HUES6 (cell line): ENCODE results near the gene SDK1.

Experiments used
- H3K27ac ChIP-seq: 2 replicates; pipeline ENCODE4 v1.7.0; 2013; ENCODE audit warnings: low read depth, mild to moderate bottlenecking, low read length, inconsistent platforms
- H3K27me3 ChIP-seq: 2 replicates; pipeline ENCODE4 v1.6.1; 2013; ENCODE audit warnings: low read length; ENCODE audit not compliant: control insufficient read depth, insufficient read depth
- H3K36me3 ChIP-seq: 2 replicates; pipeline ENCODE4 v1.6.1; 2013; ENCODE audit warnings: low read length; ENCODE audit not compliant: control insufficient read depth, insufficient read depth
- H3K4me1 ChIP-seq: 2 replicates; pipeline ENCODE4 v1.6.1; 2013; ENCODE audit warnings: low read length; ENCODE audit not compliant: control insufficient read depth, insufficient read depth
- H3K4me3 ChIP-seq: 2 replicates; pipeline ENCODE4 v1.5.1; 2013; ENCODE audit warnings: low read depth, low read length
- H3K9ac ChIP-seq: one replicate; pipeline ENCODE4 v1.6.1; 2013; ENCODE audit warnings: mild to moderate bottlenecking, low read length
- H3K9me3 ChIP-seq: 2 replicates; pipeline ENCODE4 v1.6.1; 2013; ENCODE audit warnings: low read depth, low read length; ENCODE audit not compliant: control insufficient read depth, insufficient read depth

SDK1 gene

GRCh38 chr7:3725155-3726059 is 424.4 kb downstream of the SDK1 start:
- peaks cover 12% of the 10 kb centered on the region for H3K4me1 ChIP-seq
- H3K27ac ChIP-seq = no peak overlapping the region
- H3K4me3 ChIP-seq = no peak overlapping the region
- H3K9ac ChIP-seq = no peak overlapping the region
- no peaks in the 10 kb centered on the region; the same call in 1 of the 2 replicates for H3K9me3 ChIP-seq
- no peaks in the 10 kb centered on the region for H3K27me3 ChIP-seq
- H3K36me3 ChIP-seq = no peaks in the 10 kb centered on the region

- no peak overlapping the region for H3K9ac ChIP-seq
- no peaks in the 10 kb centered on the region for H3K4me1 ChIP-seq
- no peak overlapping the region for H3K27ac ChIP-seq
- no peak overlapping the region for H3K4me3 ChIP-seq
- H3K27me3 ChIP-seq = no peaks in the 10 kb centered on the region
- no peaks in the 10 kb centered on the region for H3K36me3 ChIP-seq
- H3K9me3 ChIP-seq = no peaks in the 10 kb centered on the region; the same call in 1 of the 2 replicates
These were observed 429.2 kb downstream of the SDK1 start for GRCh38 chr7:3730276-3730675.

- Histone ChIP-seq H3K4me1 (no peaks in the 10 kb centered on the region), H3K4me3 (no peak overlapping the region), H3K9me3 (peaks cover 4% of the 10 kb centered on the region; the same call in 1 of the 2 replicates), H3K27me3 (no peaks in the 10 kb centered on the region), H3K36me3 (no peaks in the 10 kb centered on the region), H3K27ac (no peak overlapping the region), H3K9ac (no peak overlapping the region)
These were observed 431.4 kb downstream of the SDK1 start for GRCh38 chr7:3732395-3733005.

GRCh38 chr7:3733541-3734140 is 432.6 kb downstream of the SDK1 start:
- H3K9ac ChIP-seq = no peak overlapping the region
- H3K27me3 ChIP-seq = no peaks in the 10 kb centered on the region
- no peak overlapping the region for H3K27ac ChIP-seq

GRCh38 chr7:3738964-3739363 is 437.9 kb downstream of the SDK1 start:
- no peaks in the 10 kb centered on the region for H3K36me3 ChIP-seq
- H3K4me1 ChIP-seq = no peaks in the 10 kb centered on the region
- H3K9me3 ChIP-seq = peaks cover 25% of the 10 kb centered on the region

More at GRCh38 chr7:3733541-3734140, 432.6 kb downstream of the SDK1 start:
- H3K36me3 ChIP-seq = no peaks in the 10 kb centered on the region
- H3K4me1 ChIP-seq = no peaks in the 10 kb centered on the region
- H3K4me3 ChIP-seq = no peak overlapping the region
- peaks cover 12% of the 10 kb centered on the region for H3K9me3 ChIP-seq

GRCh38 chr7:3739983-3740382 is 438.9 kb downstream of the SDK1 start:
- H3K27me3 ChIP-seq = no peaks in the 10 kb centered on the region
- H3K4me1 ChIP-seq = no peaks in the 10 kb centered on the region
- H3K27ac ChIP-seq = no peak overlapping the region
- no peaks in the 10 kb centered on the region for H3K36me3 ChIP-seq
- H3K4me3 ChIP-seq = no peak overlapping the region
- H3K9ac ChIP-seq = no peak overlapping the region
- H3K9me3 ChIP-seq = peaks cover 25% of the 10 kb centered on the region

More at GRCh38 chr7:3738964-3739363, 437.9 kb downstream of the SDK1 start:
- H3K4me3 ChIP-seq = no peak overlapping the region
- H3K27ac ChIP-seq = no peak overlapping the region
- H3K9ac ChIP-seq = no peak overlapping the region
- H3K27me3 ChIP-seq = no peaks in the 10 kb centered on the region

GRCh38 chr7:3747467-3747866 is 446.4 kb downstream of the SDK1 start:
- H3K4me1 ChIP-seq = no peaks in the 10 kb centered on the region
- H3K9ac ChIP-seq = no peak overlapping the region
- H3K36me3 ChIP-seq = no peaks in the 10 kb centered on the region
- H3K27ac ChIP-seq = no peak overlapping the region
- no peaks in the 10 kb centered on the region for H3K27me3 ChIP-seq
- H3K4me3 ChIP-seq = no peak overlapping the region
- H3K9me3 ChIP-seq = no peaks in the 10 kb centered on the region

- no peak overlapping the region for H3K4me3 ChIP-seq
- no peaks in the 10 kb centered on the region for H3K9me3 ChIP-seq
- no peaks in the 10 kb centered on the region for H3K27me3 ChIP-seq
- no peak overlapping the region for H3K27ac ChIP-seq
- no peaks in the 10 kb centered on the region for H3K4me1 ChIP-seq
- no peaks in the 10 kb centered on the region for H3K36me3 ChIP-seq
- H3K9ac ChIP-seq = no peak overlapping the region
These were observed 447.3 kb downstream of the SDK1 start for GRCh38 chr7:3748389-3748788.

- Histone ChIP-seq H3K9me3 (no peaks in the 10 kb centered on the region), H3K27me3 (no peaks in the 10 kb centered on the region), H3K4me1 (peaks cover 18% of the 10 kb centered on the region), H3K36me3 (no peaks in the 10 kb centered on the region), H3K27ac (no peak overlapping the region), H3K4me3 (no peak overlapping the region), H3K9ac (no peak overlapping the region)
These were observed 452.8 kb downstream of the SDK1 start for GRCh38 chr7:3753868-3754267.

- H3K9me3 ChIP-seq = no peaks in the 10 kb centered on the region
- H3K4me1 ChIP-seq = peaks cover 18% of the 10 kb centered on the region
- no peaks in the 10 kb centered on the region for H3K27me3 ChIP-seq
- H3K36me3 ChIP-seq = no peaks in the 10 kb centered on the region
- H3K27ac ChIP-seq = no peak overlapping the region
- H3K4me3 ChIP-seq = no peak overlapping the region
- H3K9ac ChIP-seq = no peak overlapping the region
These were observed 453.7 kb downstream of the SDK1 start for GRCh38 chr7:3754493-3755341.
